Measurements from ENCODE around the gene MON1A.

DNA sequence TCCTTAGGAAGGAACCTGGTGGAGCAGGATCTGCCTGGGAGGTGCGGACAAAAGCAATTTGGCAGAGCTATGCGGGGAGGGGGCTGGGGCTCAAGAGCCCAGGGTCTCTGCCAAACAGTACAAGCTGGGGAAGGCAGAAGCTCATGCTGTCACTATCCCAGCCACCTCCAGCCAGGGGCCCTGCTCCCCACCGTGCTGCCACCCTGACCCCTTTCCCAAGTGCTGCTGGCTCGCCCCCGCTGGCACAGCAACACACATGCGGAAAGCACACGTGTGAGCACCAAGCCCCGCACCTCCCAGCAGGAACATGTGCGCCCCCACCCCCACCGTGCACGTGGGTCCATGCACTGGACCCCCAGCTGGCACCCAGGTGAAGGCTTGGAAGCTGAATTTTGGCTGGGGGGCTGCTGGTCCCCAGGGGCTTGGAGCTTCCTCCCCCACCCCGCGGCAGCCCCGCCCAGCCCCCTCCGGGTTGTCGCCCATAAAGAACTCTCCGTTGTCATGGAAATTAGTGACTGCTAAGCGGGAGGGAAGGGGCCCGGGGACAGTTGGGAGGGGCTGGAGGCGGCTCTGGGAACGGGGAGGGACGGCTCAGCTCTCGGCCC lies 60.6 kb downstream of the MON1A start:
- TF ChIP-seq POLR2AphosphoS5 (IDR thresholded peaks at IDR 0.05; ENCODE audit: low read depth, low read length) (no peak), POLR2A (IDR thresholded peaks at IDR 0.05; ENCODE audit: low read depth, low read length) (no peak), TAF1 (IDR thresholded peaks at IDR 0.05; ENCODE audit: low read depth, low read length) (no peak), SPI1 (IDR thresholded peaks at IDR 0.05; ENCODE audit: low read depth, low read length) (no peak), PAX5 (IDR thresholded peaks at IDR 0.05; ENCODE audit: insufficient read depth, low read length, severe bottlenecking) (no peak), POU2F2 (IDR thresholded peaks at IDR 0.05; ENCODE audit: low read depth, low read length) (no peak)
